B cell (primary cell): ENCODE measurements around the gene ANKRD33. TPM values are rescaled to one million over a fixed set of nuclear protein-coding genes. Genes with fewer than 3 reads are reported as not detected.

Source experiments
- ATAC-seq: fragments of 200-7000 bp; cut with Tn5 transposase; one replicate; pipeline ENCODE4 v1.10.0; 2021; ENCODE audit warnings: low read depth, mild to moderate bottlenecking, moderate number of reproducible peaks, moderate library complexity
- CTCF ChIA-PET: fragments of 350-600 bp; sonication (Branson Sonifier 250); formaldehyde crosslinking; loops from one replicate; lab custom pipeline; 2021; ENCODE audit warnings: antibody characterized with exemption, inconsistent platforms; lab: Charles Lee
- POLR2A ChIA-PET: fragments of 350-600 bp; sonication (Branson Sonifier 250); formaldehyde crosslinking; loops from one replicate; lab custom pipeline; 2021; ENCODE audit warnings: antibody characterized with exemption; lab: Charles Lee
- DNase-seq: peaks from one replicate; pipeline ENCODE4 v3.0.0; 2013
- H2AFZ ChIP-seq: 2 replicates; pipeline ENCODE4 v1.6.1; 2012; ENCODE audit warnings: mild to moderate bottlenecking, low read depth, low read length; ENCODE audit not compliant: insufficient read depth, poor library complexity, severe bottlenecking
- H3K27ac ChIP-seq, 2 donors: 1 replicate in 1 of 2; 2 replicates in 1 of 2; pipeline ENCODE4 v1.5.1; 2012 to 2013; ENCODE audit warnings: low read length in 2 of 2, mild to moderate bottlenecking in 2 of 2, moderate library complexity in 1 of 2
- H3K27me3 ChIP-seq, 4 experiments: fragments of 200-600 bp in 1 of 4; sonication (generic) in 1 of 4; replicated peaks in 1 of 4; 1 replicate in 2 of 4; 2 replicates in 2 of 4; pipeline versions ENCODE4 v1.6.1 to v1.7.0; 2013 to 2016; ENCODE audit warnings: low read length in 3 of 4, mild to moderate bottlenecking in 2 of 4, mixed read lengths in 1 of 4, moderate library complexity in 1 of 4; ENCODE audit not compliant: insufficient read depth in 4 of 4, control insufficient read depth in 3 of 4; ENCODE audit errors: control extremely low read depth in 1 of 4
- H3K36me3 ChIP-seq, 2 experiments: replicated peaks in 1 of 2; 1 replicate in 1 of 2; 2 replicates in 1 of 2; pipeline versions ENCODE4 v1.6.1 to v1.7.1; 2013; ENCODE audit warnings: low read length in 1 of 2; ENCODE audit not compliant: insufficient read depth in 2 of 2, control insufficient read depth in 1 of 2; ENCODE audit errors: control extremely low read depth in 1 of 2, extremely low read depth in 1 of 2
- H3K4me1 ChIP-seq, 2 donors: fragments of 200-600 bp in 1 of 2; sonication (generic) in 1 of 2; 1 replicate in 1 of 2; 2 replicates in 1 of 2; pipeline versions ENCODE4 v1.5.1 to v1.6.1; 2013 to 2017; ENCODE audit warnings: low read length in 2 of 2; ENCODE audit not compliant: control insufficient read depth in 2 of 2, insufficient read depth in 2 of 2
- H3K4me2 ChIP-seq: replicated peaks from 2 replicates; pipeline ENCODE3; 2012; ENCODE audit warnings: mild to moderate bottlenecking, low read depth, low read length; ENCODE audit not compliant: poor library complexity, severe bottlenecking
- H3K4me3 ChIP-seq, 5 experiments: fragments of 200-600 bp in 1 of 5; sonication (generic) in 1 of 5; 1 replicate in 3 of 5; 2 replicates in 2 of 5; pipeline versions ENCODE4 v1.5.1 to v1.7.0; 2011 to 2016; ENCODE audit warnings: low read length in 4 of 5, mild to moderate bottlenecking in 4 of 5, low read depth in 2 of 5, control low read depth in 1 of 5, moderate library complexity in 1 of 5; ENCODE audit not compliant: insufficient read depth in 1 of 5; ENCODE audit errors: control extremely low read depth in 1 of 5, extremely low read depth in 1 of 5
- H3K79me2 ChIP-seq: fragments of 200-600 bp; sonication (generic); one replicate; pipeline ENCODE4 v1.6.0; 2016; ENCODE audit warnings: low read length; ENCODE audit not compliant: control insufficient read depth, insufficient read depth
- H3K9ac ChIP-seq: fragments of 200-600 bp; sonication (generic); 2 replicates; pipeline ENCODE4 v1.6.1; 2017; ENCODE audit warnings: mild to moderate bottlenecking, low read length, moderate library complexity
- H3K9me3 ChIP-seq, 3 donors: one replicate each; pipeline versions ENCODE4 v1.6.1 to v1.7.1; 2013; ENCODE audit warnings: low read length in 2 of 3; ENCODE audit not compliant: control insufficient read depth in 2 of 3, insufficient read depth in 1 of 3; ENCODE audit errors: control extremely low read depth in 1 of 3
- H4K20me1 ChIP-seq: 2 replicates; pipeline ENCODE4 v1.6.0; 2012; ENCODE audit warnings: mild to moderate bottlenecking, low read length; ENCODE audit not compliant: insufficient read depth, control insufficient read depth, poor library complexity, severe bottlenecking
- H3K27ac Mint-ChIP-seq: one replicate; pipeline ENCODE4 v1.8.0; 2021; ENCODE audit warnings: mixed read lengths
- H3K27me3 Mint-ChIP-seq: one replicate; pipeline ENCODE4 v1.8.0; 2021; ENCODE audit warnings: mixed read lengths
- H3K4me1 Mint-ChIP-seq: one replicate; pipeline ENCODE4 v1.8.0; 2021; ENCODE audit warnings: mixed read lengths
- H3K4me3 Mint-ChIP-seq: one replicate; pipeline ENCODE4 v1.8.0; 2021; ENCODE audit warnings: mixed read lengths
- H3K9me3 Mint-ChIP-seq: one replicate; pipeline ENCODE4 v1.8.0; 2022; ENCODE audit warnings: mixed read lengths; ENCODE audit not compliant: insufficient read depth
- CTCF ChIP-seq: fragments of 200-600 bp; IDR thresholded peaks from one replicate; pipeline ENCODE4 v1.8.0; 2022; ENCODE audit warnings: antibody characterized with exemption, mild to moderate bottlenecking
- EZH2 ChIP-seq: IDR thresholded peaks from 2 replicates; pipeline ENCODE4 v1.6.1; 2012; ENCODE audit warnings: borderline replicate concordance, low read depth, mild to moderate bottlenecking, moderate library complexity, low read length; ENCODE audit not compliant: insufficient read depth, poor library complexity, severe bottlenecking
- WGBS: methylation state at CpG from one replicate; pipeline ENCODE4 v1.1.5; 2013; ENCODE audit warnings: missing lambda C conversion rate; ENCODE audit not compliant: insufficient coverage; 5-methylcytosine and 5-hydroxymethylcytosine counted together
- intact Hi-C: fragments of 100-400 bp; cut with micrococcal nuclease; formaldehyde crosslinking; loops from one replicate; pipeline ENCODE4 v1.10.0; 2022
- polyA plus RNA-seq: library from polyadenylated mRNA; depleted of rRNA; stranded (reverse); fragments of >200 nt; gene quantifications from 2 replicates; pipeline ENCODE4 v1.2.3, GENCODE V29; 2012
- total RNA-seq, 2 donors: library from RNA; stranded (reverse); fragments of 120-200 nt in 1 of 2; gene quantifications; 1 replicate in 1 of 2; 2 replicates in 1 of 2; pipeline versions ENCODE4 v1.2.3 to v1.2.4, GENCODE V29; 2013 to 2022

ANKRD33 gene
- total and polyA plus RNA-seq, 2 donors (not counting 1 experiment from before 2014, with no cell fraction given): not detected

DNA sequence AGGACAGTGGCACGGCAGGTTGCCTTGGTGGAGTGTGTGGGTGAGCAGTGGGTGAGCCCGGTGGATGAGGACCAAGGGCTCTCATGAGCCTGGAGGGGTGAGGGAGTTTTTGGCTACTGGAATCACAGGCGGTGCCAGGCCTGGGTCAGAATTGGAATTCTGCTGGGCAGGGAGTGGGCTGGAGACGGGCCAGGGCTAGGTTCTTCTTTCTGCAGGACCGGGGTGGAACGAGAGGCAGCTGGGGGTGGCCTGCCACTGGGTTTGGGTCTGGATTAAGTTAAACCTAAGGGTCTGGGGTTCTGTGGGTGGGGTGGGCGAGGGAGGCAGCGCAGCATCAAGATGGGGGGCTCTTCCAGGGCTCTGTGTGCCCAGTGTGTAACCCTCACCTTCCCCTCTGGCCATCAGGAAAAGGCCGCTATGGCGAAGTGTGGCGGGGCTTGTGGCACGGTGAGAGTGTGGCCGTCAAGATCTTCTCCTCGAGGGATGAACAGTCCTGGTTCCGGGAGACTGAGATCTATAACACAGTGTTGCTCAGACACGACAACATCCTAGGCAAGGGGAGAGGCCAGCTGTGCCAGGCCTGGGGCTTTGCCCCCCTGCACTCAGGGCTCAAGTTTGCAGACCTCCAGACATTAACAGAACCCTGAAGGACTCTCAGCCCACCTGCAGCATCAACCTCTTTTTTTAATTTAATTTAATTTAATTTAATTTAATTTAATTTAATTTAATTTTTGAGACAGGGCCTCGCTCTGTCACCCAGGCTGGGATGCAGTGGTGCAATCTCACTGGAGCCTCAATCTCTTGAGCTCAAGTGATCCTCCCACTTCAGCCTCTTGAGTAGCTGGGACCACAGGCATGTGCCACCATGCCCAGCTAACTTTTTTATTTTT is 26.4 kb downstream of the ANKRD33 start:
- DNase-seq (no peak), ATAC-seq (no peak)
- Mint-ChIP-seq H3K4me1 (no peaks in the 10 kb centered on the region), H3K9me3 (no peaks in the 10 kb centered on the region), H3K27me3 (peaks cover 18% of the 10 kb centered on the region), H3K4me3 (no peak overlapping the region), H3K27ac (no peak overlapping the region)
- Histone ChIP-seq H3K36me3 (no peaks in the 10 kb centered on the region), H3K4me2 (no peak overlapping the region), H3K27ac (no peak overlapping the region), H4K20me1 (no peaks in the 10 kb centered on the region), H3K4me3 (no peak overlapping the region), H3K27me3 (peaks cover 0 to 3% (median 0%) of the 10 kb centered on the region in 4 experiments), H3K9me3 (no peaks in the 10 kb centered on the region), H3K79me2 (no peaks in the 10 kb centered on the region), H2AFZ (no peak overlapping the region), H3K9ac (no peak overlapping the region), H3K4me1 (no peaks in the 10 kb centered on the region)
- intact Hi-C loops: no loop called here
- WGBS: 90% methylated on average over 14 of the region's 17 CpGs
- TF ChIP-seq EZH2: no peak
- no peak for TF ChIP-seq CTCF
- ChIA-PET POLR2A (no interaction called here), CTCF (no interaction called here)

DNA sequence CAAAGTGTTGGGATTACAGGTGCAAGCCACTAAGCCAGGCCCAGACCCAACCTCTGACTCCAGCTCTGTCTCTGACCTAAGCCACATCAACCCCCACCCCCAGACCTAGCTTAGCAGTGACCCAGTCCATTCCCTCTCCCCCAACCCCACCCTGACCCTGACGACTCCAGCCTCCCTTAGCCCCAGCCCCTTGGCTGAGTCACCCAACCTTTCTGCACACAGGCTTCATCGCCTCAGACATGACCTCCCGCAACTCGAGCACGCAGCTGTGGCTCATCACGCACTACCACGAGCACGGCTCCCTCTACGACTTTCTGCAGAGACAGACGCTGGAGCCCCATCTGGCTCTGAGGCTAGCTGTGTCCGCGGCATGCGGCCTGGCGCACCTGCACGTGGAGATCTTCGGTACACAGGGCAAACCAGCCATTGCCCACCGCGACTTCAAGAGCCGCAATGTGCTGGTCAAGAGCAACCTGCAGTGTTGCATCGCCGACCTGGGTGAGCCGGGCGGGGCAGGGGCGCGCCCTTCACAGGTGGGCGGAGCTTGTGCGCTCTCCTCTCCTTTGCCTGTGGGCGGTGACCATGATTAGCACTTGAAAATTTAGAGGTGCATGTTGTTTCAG is 27.2 kb downstream of the ANKRD33 start:
- H3K4me1 Mint-ChIP-seq: no peaks in the 10 kb centered on the region
- no peak overlapping the region for H3K4me3 Mint-ChIP-seq
- ATAC-seq (no peak), DNase-seq (no peak)
- H3K9me3 Mint-ChIP-seq: no peaks in the 10 kb centered on the region
- WGBS: 95% methylated on average over 27 of the region's 28 CpGs
- H3K27ac Mint-ChIP-seq: no peak overlapping the region
- no peaks in the 10 kb centered on the region for H3K79me2 ChIP-seq
- H3K4me3 ChIP-seq: no peak overlapping the region
- no peak overlapping the region for H3K4me2 ChIP-seq
- POLR2A ChIA-PET: no interaction called here
- no peaks in the 10 kb centered on the region for H3K9me3 ChIP-seq
- no peak overlapping the region for H3K27ac ChIP-seq
- intact Hi-C loops: no loop called here
- peaks cover 12% of the 10 kb centered on the region for H3K27me3 Mint-ChIP-seq
- H4K20me1 ChIP-seq: no peaks in the 10 kb centered on the region
- CTCF ChIA-PET: no interaction called here
- TF ChIP-seq EZH2: no peak
- no peak for TF ChIP-seq CTCF
- H3K9ac ChIP-seq: no peak overlapping the region
- no peaks in the 10 kb centered on the region for H3K36me3 ChIP-seq
- peaks cover 0 to 3% (median 0%) of the 10 kb centered on the region in 4 experiments for H3K27me3 ChIP-seq
- no peaks in the 10 kb centered on the region for H3K4me1 ChIP-seq
- H2AFZ ChIP-seq: no peak overlapping the region
